ENCODE data around the gene SFXN3. TPM values are rescaled to one million over a fixed set of nuclear protein-coding genes. Genes with fewer than 3 reads are reported as not detected.

The SFXN3 gene
- total and polyA plus RNA-seq, 2 of the 13 experiments (the other 11 are each of a cell fraction or from before 2014, with no cell fraction given) = 16.8 to 71.5 TPM

- no peak for TF ChIP-seq PLRG1 (conservative IDR thresholded peaks at IDR 0.05)
- TF ChIP-seq NCOA5 (CRISPR knock-in tag; IDR thresholded peaks at IDR 0.05) = no peak
- TF ChIP-seq NPAS2 (CRISPR knock-in tag; IDR thresholded peaks at IDR 0.05; ENCODE audit: borderline replicate concordance) = no peak
- TF ChIP-seq ZNF333 (CRISPR knock-in tag; IDR thresholded peaks at IDR 0.05; ENCODE audit: borderline replicate concordance) = no peak
- TF ChIP-seq MLX (CRISPR knock-in tag; IDR thresholded peaks at IDR 0.05) = no peak
- TF ChIP-seq FOXO1 (CRISPR knock-in tag; IDR thresholded peaks at IDR 0.05) = no peak
- no peak for TF ChIP-seq ZNF788 (CRISPR knock-in tag; IDR thresholded peaks at IDR 0.05; ENCODE audit: borderline replicate concordance)
- TF ChIP-seq TRIM22 (IDR thresholded peaks at IDR 0.05) = no peak
- TF ChIP-seq ZNF564 (CRISPR knock-in tag; IDR thresholded peaks at IDR 0.05) = no peak
- peak; percentile 68; the same call in 1 of the 2 replicates for TF ChIP-seq RXRA (CRISPR knock-in tag; IDR thresholded peaks at IDR 0.05)
- TF ChIP-seq ZNF720 (CRISPR knock-in tag; IDR thresholded peaks at IDR 0.05) = no peak
- TF ChIP-seq ZNF773 (CRISPR knock-in tag; IDR thresholded peaks at IDR 0.05; ENCODE audit: borderline replicate concordance) = no peak
- TF ChIP-seq ZNF512B (CRISPR knock-in tag; IDR thresholded peaks at IDR 0.05; ENCODE audit: borderline replicate concordance) = no peak
- TF ChIP-seq ZBTB26 (CRISPR knock-in tag; IDR thresholded peaks at IDR 0.05; ENCODE audit: borderline replicate concordance) = no peak
- TF ChIP-seq DNMT3B (CRISPR knock-in tag; conservative IDR thresholded peaks at IDR 0.05) = 0 out of 2 replicates have a peak, but pooled peaks have one; percentile 72
- TF ChIP-seq IRF9 (CRISPR knock-in tag; IDR thresholded peaks at IDR 0.05; ENCODE audit: borderline replicate concordance) = no peak
- TF ChIP-seq TOE1 (CRISPR knock-in tag; IDR thresholded peaks at IDR 0.05) = no peak
These were observed 36.5 kb downstream of the SFXN3 start (continued) for GRCh38 chr10:101067356-101068083.
